Measurements from ENCODE around the gene ACTC1.

Gene ACTC1

DNA sequence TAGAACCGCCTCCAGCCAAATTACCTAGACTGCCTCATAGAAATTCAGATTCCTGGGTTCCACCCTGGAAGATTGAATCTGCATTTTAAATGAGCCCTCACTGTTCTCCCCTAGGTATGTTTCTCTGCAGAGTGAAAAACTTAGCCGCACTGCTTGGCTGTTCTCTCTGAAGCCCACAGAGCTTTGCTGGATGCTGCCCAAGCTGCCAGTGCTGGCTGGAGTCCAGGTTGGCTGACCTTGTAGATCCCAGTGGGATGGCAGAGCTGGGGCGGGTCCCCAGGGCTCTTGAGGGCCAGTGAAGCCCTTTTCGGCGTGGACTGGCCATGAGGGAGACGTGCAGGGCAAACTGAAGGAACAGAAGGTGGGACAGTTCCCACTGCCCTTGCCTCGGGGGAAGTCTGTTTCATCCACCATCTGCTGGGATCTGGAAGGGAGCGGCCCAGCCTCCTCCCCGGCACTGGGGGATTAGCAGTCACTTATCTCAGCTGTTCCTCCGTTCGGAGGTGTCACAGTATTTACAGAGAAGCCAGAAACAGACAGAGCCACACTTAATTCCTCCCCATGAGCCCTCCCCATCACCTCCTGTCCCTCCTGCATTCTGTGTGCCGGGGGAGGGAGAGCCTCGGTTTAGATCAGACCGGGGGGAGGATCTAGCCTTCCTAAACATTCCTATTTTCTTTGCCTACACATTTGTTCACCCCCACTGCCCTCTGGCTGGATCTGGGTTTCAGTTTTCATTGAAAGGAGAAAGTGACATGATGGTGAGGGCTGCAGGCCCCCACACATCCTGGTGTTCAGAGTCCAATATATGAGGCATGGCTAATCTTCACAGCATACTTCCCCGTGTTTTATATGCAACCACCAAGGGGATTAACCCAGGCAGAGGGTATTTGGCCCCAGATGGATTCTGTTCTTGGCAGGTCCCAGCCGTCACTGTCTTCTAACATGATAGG is 4.1 kb upstream of the ACTC1 start:
- DNase-seq, result no peak

DNA sequence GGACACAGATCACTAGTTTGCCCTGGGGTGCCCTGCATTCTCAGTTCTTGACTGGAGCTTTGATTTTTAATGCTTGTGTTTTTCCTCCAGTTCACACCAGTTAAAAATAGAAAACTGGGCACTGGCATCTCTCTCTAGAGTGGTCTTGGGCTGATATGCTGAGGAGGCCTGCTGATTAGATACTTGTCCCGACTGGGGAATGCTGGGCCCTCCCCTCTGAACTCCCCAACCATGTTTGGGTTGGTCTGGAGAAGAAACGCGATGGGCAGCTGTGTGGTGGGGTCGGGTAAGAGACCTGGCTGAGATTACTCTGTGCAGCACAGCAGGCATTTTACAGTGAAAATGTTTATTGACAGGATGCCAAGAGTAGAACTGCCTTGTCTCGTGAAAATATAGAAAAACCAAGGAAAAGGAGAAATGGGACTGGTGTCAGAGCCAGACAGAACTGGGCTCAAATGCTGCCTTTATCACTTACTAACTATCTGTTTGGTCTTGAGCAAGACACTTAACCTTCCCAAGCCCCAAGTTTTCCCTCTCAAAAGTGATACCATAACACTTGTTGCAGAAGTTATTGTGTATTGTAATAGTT is 1.6 kb upstream of the ACTC1 start:
- no peak for DNase-seq

DNA sequence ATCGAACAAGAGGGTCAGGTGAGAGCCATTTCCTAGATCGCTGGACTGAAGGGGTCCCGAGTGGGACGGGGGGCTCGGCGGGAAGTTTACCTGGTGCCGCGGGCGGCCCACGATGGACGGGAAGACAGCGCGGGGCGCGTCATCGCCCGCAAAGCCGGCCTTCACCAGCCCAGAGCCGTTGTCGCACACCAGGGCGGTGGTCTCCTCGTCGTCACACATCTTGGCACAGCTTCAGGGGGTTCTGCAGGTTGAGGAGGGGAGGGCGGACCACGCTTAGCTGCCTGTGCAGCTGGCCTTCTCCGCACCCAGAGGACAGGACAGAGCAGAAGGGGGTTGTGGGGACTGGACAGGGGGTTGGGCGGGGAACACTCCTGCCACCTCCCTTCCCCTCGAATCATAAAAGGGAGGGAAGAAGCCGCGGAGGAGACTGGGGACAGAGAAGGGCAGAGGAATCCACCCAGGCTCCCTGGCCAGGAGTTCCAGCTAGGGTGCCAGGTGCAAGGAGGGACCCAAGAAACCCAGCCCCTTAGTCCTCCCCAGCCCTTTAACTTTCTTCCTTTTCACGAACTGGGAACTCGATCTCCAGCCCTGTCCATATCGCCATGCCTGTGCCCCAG is 651 bp downstream of the ACTC1 start:
- DNase-seq, result no peak

DNA sequence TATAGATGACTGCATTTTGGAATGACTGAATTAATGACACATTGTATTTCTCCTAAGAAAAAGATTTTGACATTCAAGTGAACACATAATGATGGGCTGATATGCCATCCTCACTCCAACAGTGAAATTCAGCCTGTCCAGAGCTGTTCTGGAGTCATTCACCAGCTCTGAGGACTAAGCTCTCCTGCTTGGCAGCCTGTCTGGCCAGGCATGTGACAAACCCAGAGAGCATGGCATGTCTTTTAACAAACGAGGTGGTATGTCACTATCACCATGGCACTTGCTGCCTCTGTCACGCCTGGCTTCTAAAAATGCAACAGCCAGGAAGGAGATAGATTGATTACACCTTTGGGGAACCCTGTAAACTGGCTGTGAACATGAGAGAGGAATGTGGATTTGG is 1.4 kb downstream of the ACTC1 start:
- DNase-seq, result no peak

DNA sequence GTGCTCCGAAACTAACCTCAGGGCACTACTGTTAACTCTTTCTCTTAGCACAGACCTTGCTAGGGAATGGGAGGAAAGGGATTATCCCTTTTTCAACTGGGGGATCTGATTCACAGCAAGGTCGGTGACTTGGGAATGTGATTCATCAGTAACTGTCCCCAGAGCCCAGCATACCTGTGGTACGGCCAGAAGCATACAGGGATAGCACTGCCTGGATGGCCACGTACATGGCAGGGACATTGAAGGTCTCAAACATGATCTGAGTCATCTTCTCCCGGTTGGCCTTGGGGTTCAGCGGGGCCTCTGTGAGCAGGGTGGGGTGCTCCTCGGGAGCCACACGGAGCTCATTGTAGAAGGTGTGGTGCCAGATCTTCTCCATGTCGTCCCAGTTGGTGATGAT is 2.3 kb downstream of the ACTC1 start:
- DNase-seq, result no peak

- DNase-seq, result no peak
Measured at GRCh38 chr15:34791701-34792100, 3.6 kb downstream of the ACTC1 start.

- no peak for DNase-seq
Measured at GRCh38 chr15:34790121-34790520, 5.2 kb downstream of the ACTC1 start.

DNA sequence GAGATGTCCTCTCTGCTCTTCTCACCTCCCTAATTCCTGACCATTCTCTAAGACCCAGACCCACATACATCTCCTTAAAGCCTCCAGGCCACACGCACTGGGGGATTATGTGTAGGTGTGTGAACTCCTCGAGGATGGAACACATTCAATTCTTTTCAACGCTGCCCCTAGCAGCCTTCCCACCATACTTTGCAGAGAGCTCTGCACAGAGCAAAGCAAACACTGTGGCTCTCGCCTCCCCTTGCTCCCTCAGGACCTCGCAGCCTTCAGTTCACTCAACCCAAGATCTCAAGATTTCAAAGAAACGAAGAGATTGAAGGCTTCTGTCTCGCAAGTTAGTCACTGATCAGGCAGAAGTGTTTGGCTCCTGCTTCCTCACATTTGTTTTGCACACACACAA is 6.0 kb downstream of the ACTC1 start:
- no peak for DNase-seq

DNA sequence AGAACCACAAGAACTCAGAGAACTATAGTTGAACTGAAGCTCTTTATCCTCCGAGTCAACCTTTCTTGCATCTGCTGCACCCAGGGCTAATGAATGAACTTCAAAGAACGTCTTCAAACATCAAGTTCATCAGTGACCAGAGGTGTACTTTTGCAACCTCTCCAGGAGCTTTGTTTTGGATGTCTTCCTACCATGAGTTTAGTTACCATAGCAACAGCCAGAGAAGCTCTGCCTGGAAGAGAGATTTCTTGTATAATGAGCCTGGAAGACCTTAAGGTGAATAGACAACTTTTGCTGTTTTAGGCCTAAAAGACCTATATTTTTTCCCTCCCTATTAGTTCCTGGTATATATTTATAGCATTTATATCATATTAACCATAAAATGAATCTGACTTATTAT is 9.1 kb downstream of the ACTC1 start:
- DNase-seq, result no peak

GRCh38 chr15:34783991-34784390 is 11.4 kb downstream of the ACTC1 start:
- DNase-seq, result no peak

DNA sequence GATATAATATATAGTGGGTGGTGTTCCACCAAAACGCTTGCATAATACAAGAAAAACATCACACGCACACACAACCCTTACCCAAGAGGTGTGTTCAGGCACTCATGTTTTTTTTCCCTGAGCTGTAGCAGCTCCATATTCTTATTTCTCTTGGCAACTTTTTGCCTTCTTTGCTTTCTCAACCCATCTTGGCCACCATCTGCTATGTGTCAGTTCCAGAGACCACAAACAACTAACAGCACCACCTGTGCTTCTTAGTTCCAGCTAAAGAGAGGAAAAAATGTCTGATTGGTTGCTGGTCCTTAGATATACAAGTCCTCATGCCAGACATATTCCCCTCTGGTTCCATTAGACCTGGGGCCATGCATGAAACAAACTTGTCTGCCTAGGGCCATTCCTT is 11.9 kb downstream of the ACTC1 start:
- no peak for DNase-seq

DNA sequence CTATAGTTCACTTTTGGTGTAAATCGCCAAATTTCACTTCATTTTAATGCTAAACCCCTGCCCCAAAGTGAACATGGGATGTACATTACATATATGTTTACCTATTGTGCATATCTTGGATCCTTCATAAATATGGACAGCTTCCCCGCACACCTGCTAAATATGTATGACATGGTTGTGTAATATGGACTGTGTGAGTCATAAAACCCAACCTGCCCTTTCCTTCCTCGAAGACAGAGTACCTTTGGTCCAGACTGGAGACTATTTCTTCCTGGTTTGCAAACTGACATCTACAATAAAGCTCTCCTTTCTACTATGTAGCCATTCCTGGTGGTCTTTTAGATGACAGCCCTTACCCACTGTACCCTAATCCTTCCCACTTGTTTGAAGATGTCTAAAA is 12.4 kb downstream of the ACTC1 start:
- no peak for DNase-seq

- no peak for DNase-seq
Measured at GRCh38 chr15:34780725-34781124, 14.6 kb downstream of the ACTC1 start.

DNA sequence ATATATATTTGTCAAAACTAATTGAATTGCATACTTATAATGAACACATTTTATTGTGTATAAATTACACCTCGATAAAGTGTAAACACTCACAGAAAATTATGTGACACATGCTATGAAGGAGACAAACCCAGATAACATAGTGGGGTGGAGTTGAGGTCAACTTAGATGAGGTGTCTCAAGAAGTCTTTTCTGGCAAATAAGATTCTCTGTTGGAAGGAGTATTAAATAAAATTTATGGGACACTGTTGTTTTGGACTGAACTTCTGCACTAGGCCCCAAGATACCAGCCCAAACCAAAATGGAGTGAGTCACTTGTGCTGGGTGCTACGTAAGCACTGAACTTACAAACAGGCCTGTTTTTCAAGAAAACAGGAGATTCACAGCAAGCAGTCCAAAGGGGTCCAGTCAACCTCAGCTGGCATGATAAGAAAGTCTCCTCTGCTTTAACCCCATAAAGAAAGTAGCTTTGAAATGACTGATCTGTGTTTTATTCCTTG is 18.7 kb downstream of the ACTC1 start:
- DNase-seq, result no peak

DNA sequence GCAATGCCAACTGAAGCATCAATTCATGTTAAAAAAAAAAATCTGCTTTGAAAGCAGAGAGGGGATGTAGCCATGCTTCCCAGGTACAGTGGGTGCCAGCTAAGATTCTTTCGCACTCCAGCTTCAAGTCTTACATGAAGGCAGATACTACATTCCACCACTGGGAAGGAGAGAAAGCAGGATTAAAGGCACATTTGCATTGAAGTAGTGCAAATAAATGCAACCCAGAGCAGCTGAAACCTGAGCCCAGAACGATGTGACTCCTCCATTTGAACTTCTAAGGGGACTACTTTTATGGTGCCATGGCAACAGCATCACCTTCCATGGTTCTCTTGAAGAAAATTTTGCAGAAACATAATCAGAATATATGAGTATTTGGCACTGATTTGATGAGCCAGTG is 21.4 kb downstream of the ACTC1 start:
- DNase-seq, result no peak

- DNase-seq, result no peak
Measured at GRCh38 chr15:34773013-34773412, 22.3 kb downstream of the ACTC1 start.

- no peak for DNase-seq
Measured at GRCh38 chr15:34772312-34772711, 23.0 kb downstream of the ACTC1 start.

DNA sequence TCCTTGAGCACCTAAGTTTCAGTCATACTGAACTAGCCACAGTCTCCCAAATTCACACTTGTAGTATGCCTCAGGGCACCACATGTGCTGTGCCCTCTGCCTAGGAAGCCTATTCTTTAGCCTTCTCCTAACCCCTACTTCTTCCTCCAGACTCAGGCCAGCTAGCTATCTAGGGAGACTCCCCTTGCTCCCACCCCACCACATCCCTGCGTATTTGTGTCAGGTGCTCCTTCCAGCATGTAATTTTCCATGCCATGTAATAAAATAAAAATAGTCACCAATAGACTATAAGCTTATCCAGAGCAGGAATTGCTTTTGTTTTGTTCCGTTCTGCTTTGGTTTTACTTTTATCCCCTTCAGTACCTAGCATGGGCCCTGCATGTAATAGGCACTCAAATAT is 25.6 kb downstream of the ACTC1 start:
- DNase-seq, result no peak

DNA sequence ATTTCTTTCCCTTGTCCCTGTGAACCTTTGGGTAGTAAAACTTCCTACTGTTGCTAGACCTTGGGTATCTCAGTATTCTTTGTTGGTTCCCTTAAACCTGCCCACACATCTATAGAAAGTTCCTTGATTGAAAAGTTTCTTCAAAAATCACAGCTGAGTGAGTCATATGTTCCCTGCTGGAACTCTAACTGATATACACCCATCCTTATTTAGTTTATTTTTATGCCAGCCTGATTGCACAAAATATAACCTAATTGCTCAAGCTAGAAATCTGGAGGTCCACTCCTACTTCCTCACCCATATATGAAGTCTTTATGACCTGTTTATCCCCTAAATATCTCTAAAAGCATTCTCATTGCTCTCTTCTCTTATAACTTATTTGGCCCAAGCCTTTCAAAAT is 26.8 kb downstream of the ACTC1 start:
- DNase-seq, result no peak

- DNase-seq, result no peak
Measured at GRCh38 chr15:34765741-34766140, 29.6 kb downstream of the ACTC1 start.

DNA sequence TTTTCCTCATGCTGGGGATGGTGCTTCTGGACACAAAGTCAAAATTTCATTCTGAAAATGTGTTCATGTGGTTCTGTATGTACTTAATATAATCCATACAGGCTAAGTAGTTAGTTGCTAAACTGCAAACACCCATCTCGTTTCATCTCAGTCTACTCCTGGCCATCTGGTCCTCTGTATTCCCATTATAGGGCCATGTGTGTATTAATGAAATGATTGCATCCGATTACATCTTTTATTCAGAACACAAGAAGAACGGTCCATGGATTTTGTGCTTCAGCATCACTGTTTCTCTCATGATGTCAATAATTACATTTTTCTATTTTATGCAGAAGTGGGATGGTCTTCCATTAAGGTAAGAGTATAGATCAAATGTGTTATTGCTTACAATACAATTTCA is 34.4 kb downstream of the ACTC1 start:
- DNase-seq, result no peak

- DNase-seq, result no peak
Measured at GRCh38 chr15:34759992-34760391, 35.4 kb downstream of the ACTC1 start.

DNA sequence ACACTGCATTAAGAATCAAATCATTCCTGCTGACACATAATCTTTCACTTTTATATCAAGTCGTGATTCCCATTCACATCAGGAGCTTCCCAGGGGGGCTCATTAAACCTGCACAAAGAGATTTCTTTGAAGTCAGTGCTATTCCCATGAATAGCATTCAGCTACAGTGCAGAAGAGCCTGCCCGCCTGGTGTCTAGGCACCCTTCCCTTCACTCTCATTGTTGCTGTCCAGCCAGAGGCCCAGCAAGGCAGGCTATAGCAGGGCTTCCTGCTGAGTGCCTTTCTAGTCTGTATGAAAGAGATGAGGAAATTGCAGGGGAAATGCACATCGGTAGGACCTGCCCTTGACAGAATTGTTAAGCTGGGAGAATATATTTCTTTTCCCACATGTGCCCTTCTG is 36.0 kb downstream of the ACTC1 start:
- no peak for DNase-seq

- DNase-seq, result no peak
Measured at GRCh38 chr15:34757262-34757661, 38.1 kb downstream of the ACTC1 start.
